Epithelial cell of esophagus (primary cell): ENCODE data around the gene TMSB4X.
A peak's percentile ranks its signal among the peaks of the same experiment; 100 is the strongest.
"Not testable (repeated sequence)": the region's sequence is repeated elsewhere in the genome, so short reads cannot be mapped to it uniquely, and the experiment has no call there.

Source experiments
- DNase-seq: peaks from one replicate; pipeline ENCODE4 v3.0.0; 2010; ENCODE audit warnings: low read depth
- H3K4me3 ChIP-seq: 2 replicates; pipeline ENCODE4 v1.5.1; 2011; ENCODE audit warnings: mild to moderate bottlenecking, low read length, control low read depth
- TF ChIP-seq, protein P1 (sequence below): IDR thresholded peaks from 2 replicates; pipeline ENCODE4 v1.5.1; 2011; ENCODE audit warnings: low read depth, mild to moderate bottlenecking, low read length, control low read depth, inconsistent platforms; ENCODE audit not compliant: insufficient read depth; ENCODE audit errors: missing control alignments

TMSB4X gene

GRCh38 chrX:12974796-12975669 is at the start of gene TMSB4X:
Gene TMSB4X, plus strand, starts transcription at chrX:12975110.
- peak within 1 kb of the TSS; percentile 76 for H3K4me3 ChIP-seq
- TF ChIP-seq, protein P1, sequence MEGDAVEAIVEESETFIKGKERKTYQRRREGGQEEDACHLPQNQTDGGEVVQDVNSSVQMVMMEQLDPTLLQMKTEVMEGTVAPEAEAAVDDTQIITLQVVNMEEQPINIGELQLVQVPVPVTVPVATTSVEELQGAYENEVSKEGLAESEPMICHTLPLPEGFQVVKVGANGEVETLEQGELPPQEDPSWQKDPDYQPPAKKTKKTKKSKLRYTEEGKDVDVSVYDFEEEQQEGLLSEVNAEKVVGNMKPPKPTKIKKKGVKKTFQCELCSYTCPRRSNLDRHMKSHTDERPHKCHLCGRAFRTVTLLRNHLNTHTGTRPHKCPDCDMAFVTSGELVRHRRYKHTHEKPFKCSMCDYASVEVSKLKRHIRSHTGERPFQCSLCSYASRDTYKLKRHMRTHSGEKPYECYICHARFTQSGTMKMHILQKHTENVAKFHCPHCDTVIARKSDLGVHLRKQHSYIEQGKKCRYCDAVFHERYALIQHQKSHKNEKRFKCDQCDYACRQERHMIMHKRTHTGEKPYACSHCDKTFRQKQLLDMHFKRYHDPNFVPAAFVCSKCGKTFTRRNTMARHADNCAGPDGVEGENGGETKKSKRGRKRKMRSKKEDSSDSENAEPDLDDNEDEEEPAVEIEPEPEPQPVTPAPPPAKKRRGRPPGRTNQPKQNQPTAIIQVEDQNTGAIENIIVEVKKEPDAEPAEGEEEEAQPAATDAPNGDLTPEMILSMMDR, result no peak
- DNase-seq, result peak; percentile 75

DNA sequence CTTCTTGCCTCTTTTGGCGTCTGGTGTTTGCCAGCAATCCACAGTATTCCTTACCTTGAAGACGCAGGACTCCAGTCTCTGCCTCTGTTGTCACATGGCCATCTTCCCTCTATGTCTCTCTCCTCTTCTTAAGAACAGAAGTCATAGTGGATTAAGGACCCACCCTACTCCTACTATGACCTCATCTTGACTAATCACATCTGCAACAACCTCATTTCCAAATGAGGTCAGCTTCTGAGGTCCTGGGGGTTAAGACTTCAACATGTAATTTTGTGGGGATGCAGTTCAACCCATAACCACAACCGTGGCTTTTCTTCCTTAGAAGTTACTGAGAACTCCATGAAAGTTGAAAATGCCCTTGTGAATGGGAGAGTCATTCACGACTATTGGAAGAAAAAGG is 45.2 kb upstream of the TMSB4X start:
- peak; percentile 42 for DNase-seq
- TF ChIP-seq, protein P1, result no peak
- H3K4me3 ChIP-seq, result no peak overlapping the region

DNA sequence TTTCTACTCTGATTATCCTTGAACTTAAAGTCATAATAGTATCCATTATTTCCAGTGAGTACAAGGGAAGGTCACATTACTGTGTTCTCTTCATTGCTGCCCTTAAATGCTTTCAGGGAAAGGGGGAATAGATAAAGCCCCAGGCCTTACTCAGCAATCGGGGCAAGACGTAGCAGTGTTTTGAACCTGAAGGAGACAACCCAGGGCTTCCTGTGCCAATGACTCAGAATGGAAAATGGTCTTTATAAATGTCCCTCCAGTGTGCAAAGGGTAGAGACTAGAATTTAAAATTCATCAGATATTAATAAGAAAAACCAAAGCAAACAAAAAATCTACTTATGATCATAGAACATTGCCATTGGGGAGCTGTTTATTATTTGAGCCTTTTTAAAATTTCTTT is 44.8 kb upstream of the TMSB4X start:
- TF ChIP-seq, protein P1, result no peak
- no peak for DNase-seq
- no peak overlapping the region for H3K4me3 ChIP-seq

GRCh38 chrX:12932244-12932643 is 42.7 kb upstream of the TMSB4X start:
- H3K4me3 ChIP-seq, result no peak overlapping the region
- TF ChIP-seq, protein P1, result no peak
- DNase-seq, result no peak

DNA sequence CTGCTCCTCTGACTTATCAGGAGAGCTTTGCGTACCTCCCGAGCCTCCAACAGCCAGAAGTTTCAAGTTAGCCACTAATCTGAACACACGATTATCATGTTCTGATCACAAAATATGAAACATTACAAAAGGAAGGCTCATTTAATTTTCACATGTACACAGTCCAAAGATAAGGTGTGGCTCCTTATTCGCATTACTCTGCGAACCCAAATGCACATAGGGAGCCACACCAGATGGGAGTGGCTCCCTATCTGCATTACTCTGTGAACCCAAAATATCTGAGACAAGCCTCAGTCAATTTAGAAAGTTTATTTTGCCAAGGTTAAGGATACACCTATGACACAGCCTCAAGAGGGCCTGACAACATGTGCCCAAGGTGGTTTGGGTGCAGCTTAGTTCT is 40.1 kb upstream of the TMSB4X start:
- no peak overlapping the region for H3K4me3 ChIP-seq
- no peak for DNase-seq
- TF ChIP-seq, protein P1, result no peak

- DNase-seq, result no peak
- H3K4me3 ChIP-seq, result no peak overlapping the region
- TF ChIP-seq, protein P1, result no peak
These were observed 38.0 kb upstream of the TMSB4X start for GRCh38 chrX:12936947-12937346.

DNA sequence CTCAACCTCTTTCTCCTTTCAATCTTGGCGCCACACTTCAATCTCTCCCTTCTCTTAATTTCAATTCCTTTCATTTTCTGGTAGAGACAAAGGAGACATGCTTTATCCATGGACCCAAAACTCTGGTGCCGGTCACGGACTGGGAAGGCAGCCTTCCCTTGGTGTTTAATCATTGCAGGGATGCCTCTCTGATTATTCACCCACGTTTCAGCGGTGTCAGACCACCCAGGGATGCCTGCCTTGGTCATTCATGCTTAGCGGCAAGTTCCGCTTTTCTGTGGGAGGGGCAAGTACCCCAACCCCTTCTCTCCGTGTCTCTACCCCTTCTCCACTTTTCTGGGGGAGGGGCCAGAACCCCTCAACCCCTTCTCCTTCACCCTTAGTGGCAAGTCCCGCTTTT is 34.4 kb upstream of the TMSB4X start:
- H3K4me3 ChIP-seq, DNase-seq: not testable (repeated sequence)

- H3K4me3 ChIP-seq, DNase-seq: not testable (repeated sequence)
These were observed 31.3 kb upstream of the TMSB4X start for GRCh38 chrX:12943592-12943991.

DNA sequence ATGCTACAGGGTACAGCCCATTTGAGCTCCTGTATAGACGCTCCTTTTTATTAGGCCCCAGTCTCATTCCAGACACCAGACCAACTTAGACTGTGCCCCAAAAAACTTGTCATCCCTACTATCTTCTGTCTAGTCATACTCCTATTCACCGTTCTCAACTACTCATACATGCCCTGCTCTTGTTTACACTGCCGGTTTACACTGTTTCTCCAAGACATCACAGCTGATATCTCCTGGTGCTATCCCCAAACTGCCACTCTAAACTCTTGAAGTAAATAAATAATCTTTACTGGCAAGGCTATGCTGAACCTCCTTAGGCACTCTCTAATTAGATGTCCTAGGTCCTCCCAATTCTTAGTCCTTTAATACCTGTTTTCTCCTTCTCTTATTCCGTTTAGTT is 30.5 kb upstream of the TMSB4X start:
- not testable (repeated sequence) for H3K4me3 ChIP-seq, DNase-seq
